GM20431 (cell line): Measurements from ENCODE around the gene TRMT1.

ENCODE experiments used
- in situ Hi-C: fragments of 300-500 bp; cut with MseI, MboI; formaldehyde crosslinking; loops from one replicate; pipeline ENCODE4 v1.15.0; 2020; ENCODE audit warnings: low sequenced_read_pairs; ENCODE audit not compliant: unreplicated experiment

The TRMT1 gene

DNA sequence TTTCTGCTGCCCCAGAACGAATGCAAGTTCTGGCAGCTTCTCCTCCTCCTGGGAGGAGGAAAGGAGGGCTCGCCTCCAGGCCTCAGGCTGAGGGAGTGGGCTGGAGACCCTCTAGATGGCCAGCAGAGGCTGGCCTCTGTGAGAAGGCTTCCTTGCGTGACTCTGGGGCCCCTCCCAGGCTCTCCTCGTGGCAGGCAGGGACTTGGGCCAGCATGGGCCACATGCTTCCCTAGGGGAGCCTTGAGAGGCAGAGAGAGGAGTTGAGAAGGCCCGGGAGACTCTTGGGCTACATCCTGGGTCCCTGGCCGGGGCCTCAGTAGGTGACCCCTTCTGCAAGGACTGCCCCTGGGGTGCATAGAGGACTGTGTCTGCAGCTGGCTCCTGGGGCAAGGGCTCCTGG lies 39.8 kb downstream of the TRMT1 start:
- in situ Hi-C loops, result no loop called here

DNA sequence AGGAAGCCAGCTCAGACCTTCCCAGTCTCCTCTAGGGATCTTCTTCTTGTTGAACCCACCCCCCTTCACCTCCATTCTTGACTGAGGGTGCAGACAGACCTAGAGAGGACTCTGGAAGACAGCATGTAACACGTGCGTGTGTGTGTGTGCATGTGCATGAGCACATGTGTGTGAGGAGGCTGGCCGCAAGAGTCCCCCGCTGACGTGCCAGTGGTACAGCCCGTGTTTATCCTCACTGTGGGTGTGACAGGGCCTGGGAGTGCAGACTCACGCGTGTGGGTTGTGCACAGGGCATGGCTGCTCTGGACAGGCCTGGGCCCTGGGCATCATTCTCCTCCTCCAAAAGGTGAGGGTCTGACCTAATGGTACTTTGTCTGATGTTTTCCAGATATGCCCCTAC lies 40.2 kb downstream of the TRMT1 start:
- in situ Hi-C loops, result no loop called here

DNA sequence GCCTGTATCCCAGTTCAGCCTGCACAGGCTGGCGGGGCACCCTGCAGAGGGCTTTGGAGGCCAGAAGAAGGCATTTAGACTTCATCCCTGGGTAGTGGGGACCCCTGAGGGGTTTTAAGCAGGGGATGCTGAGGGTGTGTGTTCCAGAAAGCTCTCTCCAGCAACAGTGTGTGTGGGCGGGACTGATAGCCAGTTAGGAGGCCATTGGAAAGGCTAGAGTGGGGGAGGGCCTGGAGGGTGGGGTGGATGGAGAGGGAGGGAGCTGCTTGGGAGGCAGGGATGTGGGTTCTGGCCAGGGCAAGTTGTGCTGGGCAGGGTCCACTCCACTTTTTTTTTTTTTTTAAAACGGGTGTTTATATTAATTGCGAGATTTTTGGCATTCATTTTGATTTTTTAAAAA lies 42.2 kb downstream of the TRMT1 start:
- in situ Hi-C loops, result no loop called here

DNA sequence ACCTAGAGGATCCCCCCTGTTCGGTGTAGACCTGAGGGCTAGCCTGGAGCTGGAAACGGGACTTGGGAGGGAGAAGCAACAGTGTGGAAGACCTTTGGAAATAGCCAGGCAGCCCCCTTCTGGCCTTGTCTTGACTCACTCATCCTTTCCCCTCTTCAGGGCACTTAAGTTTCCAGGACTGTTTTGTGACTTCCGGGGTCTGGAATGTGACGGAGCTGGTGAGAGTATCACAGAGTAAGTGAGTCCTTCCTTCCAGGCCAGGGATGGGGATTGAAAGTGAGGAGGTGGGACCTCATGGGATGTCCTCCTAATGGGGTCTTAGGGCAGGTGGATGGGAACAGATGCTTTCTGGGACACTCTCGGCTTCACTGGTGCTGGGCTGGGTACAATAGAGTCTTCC lies 43.3 kb downstream of the TRMT1 start:
- in situ Hi-C loops, result no loop called here

DNA sequence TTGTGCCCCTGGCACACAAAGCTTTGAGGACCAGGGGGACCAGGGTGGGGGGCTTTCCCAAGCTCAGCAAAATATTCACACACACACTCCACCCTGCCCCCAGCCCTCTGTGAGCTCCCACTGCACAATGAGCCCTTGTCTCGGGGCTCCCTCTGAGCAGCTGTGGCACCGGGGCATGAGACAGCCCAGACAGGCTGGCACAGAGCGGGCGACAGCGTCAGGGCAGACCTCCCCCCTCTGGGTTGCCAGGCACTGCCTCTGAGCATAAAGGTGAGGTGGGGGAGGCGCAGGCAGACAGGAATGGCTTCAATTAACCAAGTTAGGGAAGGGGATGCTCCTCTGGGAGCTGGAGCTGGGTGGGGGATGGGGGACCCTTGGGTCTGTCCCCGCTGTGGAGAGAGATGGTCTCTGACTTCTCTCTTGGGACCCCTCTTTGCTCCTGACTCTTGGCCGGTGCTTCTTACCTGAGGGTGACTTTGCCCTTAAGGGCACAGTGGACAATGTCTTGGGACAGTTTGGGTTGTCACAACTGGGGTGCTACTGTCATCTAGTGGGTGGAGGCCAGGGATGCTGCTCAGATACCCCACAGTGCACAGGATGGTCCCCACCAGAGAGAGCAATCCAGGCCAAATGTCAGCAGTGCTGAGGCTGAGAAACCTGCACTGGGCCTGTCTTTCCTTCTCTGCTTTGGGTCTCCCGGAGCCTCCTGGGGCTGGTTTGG lies 44.2 kb downstream of the TRMT1 start:
- in situ Hi-C loops, result no loop called here

DNA sequence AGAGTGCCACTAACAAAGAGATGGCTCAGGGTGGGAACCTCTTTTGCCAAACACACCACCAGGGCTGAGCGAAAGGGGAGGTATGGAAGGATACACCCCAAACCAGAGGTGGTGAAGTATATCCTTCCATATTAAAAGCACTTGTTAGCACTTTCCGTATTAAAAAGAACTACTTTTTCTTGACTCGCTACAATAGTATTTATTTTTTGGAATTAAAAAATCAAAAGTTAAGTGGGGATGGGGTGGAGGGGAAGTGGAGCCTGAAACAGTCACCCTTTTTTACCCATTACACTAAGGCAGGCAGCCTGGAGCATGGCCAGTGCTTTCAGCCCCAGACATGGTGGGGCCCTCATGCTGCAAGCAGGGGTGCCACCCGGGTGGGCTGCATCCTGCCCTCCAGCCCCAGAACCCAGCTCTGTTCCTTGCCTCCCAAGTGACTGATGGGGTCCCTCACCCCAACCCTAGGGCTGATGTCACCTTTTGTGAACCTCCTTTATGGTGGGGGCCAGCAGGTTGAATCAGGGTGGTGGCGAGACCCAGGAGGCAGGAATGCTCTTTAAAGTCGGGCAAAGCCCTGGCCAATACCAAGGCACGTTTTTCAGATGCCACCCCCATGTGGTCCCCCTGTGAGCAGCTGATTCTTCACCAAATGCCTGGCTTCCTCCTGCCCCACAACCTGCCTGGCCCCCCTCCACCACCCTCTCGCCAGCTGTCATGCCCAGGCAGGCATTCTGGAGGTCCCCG lies 44.9 kb downstream of the TRMT1 start:
- in situ Hi-C loops, result no loop called here

DNA sequence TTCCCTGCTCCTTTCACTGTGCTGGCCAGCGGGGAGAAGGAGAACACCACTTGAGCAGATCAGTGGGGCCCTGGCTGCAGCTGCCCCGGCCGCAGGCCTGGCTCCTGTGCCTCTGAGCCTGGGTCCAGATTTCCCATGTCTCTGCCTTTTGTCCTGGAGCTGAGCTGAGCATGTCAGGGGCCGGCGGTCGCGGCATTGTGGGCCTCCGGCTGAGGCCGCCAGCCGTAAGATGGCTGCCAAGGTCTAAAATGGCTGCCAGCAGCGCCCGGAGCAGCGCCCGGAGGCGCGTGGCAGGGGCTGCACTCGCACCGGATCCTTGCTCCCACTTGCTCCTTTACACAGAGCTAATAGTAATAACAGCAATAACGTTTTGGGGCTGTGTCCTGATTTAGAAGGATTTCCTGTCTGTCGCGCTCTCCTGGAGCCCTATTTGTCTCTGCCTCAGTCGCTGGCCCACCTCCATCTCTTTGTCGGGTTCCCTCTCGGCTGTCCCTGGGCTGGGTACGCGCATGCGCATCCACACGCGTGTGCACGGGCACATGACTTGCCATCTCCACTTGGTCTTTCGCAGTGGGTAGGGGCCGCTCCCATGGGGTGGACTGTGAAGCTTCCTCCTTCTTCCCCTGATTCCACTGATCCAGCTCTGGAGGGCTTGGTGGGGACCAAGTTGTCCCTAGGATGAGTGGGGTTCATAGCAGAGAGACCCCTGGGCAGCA lies 46.0 kb downstream of the TRMT1 start:
- in situ Hi-C loops, result no loop called here

DNA sequence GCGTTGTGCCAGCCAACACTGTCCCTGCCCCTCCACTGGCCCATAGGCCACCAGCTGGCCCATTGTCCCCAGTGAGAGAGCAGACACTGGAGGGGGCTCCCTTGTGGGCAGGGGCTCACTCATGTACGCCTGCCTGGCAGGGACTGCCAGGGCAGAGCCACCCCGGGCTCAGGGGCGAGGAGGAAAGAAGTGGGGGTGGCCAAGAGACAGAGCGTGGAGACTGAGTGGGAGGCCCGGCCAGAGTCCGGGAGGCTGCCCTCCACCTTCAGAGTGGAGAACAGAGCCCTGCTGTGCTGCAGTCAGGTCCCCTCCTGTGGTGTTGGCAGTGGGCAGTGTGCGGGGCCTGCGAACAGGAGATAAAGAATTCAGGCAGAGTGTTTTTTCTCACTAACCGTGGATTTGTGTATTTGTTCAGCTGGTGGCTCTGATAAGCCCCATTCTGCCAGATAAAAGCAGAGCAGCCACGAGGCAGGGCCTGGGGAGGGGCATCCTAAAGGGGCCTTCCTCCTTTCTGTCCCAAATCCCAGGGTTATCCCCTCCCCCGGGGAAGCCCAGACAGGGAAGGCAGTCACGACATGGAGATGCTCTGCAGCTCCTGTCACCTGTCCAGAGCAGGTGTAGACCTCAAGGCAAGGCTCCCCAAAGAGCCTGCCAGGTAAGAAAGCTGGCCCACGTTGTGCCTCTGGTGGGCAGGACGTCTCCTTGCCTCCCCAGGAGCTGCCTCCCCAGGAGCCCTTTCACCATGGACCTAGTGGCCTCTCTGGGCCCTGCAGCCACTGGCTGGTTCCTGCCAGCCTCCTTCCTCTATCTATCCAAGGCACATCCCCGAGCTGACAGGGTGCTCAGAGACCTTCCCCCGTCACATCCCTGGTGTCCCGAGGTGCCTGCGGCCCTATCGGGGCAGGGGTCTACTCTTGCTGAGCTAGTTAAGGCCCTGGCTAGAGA lies 46.9 kb downstream of the TRMT1 start:
- in situ Hi-C loops, result no loop called here

DNA sequence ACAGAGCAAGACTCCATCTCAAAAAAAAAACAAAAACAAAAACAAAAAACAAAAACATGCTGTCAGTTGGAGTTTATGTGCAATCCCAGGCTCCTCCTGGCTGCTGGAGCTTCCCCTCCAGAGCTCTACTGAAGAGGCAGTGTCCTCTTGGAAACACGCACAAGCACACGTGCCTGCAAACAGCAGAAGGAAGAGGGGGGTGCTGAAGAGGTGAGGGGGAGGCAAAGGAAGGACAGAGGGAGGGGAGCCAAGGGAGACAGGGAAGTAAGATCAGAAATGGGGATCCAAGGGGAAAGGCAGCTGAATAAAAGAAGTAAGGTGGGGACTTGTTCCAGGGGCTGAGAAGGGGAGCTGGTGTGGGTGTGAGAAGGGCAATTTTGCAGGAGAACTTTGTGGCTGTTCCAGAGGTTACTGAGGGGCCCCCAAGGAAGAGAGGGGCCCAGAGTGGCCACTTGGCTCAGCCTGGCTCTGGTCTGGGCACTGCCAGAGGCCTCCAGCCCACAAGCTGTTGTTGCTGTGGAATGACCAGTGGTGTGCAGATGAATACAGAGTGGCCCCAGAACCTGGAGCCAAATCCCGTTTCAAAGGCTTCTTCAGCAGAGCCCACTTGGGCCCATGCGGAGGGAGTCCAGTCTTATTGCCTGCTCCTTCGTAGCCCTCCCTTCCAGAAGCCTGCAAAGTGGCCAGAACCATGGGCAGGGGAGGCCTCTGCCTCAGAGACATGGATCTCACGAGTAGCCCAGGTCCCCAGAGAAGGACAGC lies 48.3 kb downstream of the TRMT1 start:
- in situ Hi-C loops, result no loop called here

DNA sequence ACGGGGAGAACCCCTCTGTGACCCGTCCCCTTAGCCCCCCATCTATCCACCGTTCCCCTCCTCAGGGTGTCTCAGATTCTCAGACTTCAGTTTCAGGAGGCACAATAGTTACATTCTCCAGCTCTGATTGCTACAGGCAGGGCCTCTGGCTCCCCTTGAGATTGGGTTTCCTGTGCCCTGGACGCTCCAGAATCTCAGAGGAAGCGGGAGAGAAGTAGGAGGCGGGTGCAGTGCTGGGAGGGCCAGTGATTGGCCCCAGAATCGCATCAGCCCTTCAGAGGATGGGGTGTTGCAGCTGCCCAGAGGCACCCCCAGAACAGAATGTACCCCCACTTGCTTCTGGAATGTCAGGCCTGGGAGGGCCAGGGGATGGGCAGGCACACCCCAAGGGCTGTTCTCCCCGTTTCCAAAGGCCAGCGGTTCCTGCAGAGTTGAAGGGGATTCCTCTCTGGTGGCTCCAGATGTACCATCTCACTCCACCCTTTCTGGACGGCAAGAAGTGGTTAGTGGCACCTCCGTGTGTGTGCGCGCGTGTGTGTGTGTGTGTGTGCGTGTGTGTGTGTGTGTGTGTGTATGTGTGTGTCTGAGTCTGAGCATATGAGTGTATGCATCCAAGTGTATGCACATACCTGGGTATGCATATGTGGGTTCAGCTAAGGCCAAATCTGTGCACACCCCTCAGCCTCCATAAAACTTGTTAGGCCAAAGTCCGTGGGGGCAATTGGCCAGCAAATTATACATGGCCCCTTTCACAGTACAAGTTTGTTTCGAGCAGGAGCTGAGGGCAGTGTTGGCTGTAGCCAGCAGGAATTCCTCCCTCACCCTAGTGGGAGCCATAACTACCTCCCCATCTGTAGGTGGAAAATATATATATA lies 49.4 kb downstream of the TRMT1 start:
- in situ Hi-C loops, result no loop called here

DNA sequence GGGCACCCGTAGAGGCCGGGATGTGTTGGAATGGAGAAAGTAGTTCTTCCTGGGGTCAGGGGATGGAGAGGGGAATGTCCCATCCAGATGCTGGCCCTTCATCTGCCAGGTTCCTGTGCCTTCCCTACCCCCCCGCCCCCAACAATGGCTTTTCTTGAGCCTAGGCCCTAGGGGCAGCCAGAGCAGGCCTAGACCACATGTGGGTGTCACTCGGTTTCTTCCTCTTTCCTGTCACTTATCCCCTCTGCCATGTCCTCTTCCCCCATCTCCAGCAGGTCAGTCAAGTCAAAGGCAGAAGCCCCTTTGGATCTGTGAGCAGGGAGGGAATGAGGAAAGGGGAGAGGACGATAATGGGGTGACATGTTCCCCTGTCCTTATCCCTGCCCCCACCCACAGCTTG lies 50.3 kb downstream of the TRMT1 start:
- in situ Hi-C loops, result no loop called here

DNA sequence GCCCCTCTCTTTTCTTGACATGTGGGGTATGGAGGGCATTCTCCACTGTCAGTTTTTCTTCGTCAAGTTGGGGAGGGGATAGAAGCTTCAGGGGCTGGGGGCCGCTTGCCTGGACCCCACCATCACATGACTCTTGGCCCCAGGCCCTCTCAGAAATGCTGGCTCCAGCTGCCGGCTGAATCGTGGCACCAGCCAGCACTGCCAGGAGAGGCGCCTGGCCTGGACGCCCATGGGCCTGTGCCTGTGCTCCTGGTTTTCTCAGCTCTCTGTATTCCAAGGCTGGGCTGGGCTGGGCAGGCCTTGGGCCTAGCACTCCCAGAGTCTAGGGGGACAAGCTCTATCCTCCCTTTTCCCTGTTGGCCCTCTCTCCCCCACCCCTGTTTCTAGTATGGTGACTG lies 52.4 kb downstream of the TRMT1 start:
- in situ Hi-C loops, result no loop called here

DNA sequence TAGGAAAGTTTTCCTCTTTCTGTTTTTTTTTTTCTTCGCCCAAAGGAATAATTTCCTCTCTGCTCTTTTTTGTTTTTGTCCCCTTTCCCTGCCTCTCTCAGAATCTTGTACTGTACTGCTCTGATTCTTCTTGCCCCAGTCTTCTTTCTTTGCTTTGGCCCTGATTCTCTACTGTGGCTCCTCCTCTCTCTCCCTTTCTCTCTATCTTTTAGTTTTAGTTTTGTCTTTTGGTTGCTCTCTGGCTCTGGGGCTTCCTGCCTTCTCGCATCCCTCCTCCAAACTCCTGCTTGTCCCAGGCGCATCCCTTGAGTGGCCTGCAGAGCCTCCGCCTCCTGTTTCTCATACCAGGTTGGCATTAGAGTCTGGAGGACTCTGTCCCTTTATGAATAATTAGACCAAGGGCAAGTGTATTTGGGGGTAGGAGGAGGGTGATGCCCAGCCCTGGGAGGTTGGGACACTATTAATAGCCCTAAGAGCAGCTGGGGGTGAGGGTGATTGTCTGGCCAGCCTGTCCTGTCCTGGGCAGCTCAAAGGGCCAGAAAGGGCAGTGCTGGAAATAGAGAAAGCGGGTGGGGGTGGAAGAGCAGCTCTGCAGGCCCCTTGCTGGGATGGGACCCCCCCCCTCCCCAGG lies 53.0 kb downstream of the TRMT1 start:
- in situ Hi-C loops, result no loop called here

DNA sequence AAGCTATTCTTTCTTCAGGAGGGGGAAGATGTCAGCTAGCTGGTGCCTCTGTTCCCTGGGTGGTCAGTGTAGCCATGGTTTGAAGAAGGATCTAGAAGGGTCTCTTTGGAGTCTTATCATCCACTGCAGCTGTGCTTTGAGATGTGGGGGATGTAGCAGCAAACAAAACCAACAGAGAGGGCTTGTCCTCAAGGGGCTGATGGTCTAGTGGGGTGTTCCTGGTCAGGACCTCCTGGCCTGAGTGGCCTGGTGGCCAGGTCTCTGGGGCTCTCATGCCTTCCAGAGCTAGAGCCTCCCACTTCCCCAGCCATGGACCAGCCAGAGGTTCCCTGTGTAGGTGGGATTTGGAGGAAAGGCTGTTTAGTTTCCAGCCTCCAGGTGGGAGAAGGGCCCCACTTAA lies 54.2 kb downstream of the TRMT1 start:
- in situ Hi-C loops, result no loop called here

DNA sequence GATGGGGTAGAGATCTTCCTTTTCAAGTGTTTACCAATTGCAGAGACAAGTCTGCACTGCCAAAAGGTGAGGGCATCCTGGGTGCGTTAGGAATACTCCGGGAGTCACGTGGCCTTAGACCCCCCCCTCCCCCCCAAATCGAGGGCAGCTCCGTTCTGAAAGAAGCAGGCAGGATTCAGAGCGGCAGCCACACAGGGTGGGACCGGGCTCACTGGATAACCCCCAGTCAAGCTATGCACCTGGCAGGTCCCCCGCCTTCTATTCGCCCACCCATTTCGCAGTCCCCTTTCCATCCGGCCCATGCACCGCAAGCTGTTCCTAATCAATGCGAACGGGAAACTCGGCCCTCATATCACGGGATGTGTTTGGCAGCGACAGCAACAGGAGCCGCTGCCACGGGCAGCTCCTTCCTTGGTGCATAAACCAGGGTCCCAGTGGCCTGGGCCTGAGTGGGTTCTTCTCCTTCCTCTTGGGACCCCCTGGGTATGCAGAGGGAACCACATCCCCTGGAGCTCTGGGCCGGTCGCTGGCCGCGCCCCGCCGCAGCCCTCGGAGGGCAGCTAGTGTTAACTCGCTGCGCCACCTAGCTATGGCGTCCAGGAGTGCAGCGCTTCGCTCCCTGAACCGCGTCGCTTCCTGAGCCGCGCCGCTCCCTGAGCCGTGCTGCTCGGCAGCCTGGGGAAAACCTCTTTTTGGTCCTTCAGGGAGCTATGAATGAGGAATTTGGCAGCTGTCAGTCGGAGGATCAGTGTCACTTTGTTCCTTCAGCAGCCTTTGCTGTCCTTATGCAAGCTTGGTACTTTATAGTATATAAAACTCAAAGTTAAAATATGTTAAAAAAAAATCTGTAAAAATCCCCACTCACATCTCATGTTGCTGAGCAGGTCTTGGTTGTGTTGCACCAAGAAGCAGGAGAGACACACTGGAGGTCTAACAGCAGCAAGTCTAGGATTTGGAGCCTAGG lies 55.3 kb downstream of the TRMT1 start:
- in situ Hi-C loops, result no loop called here

DNA sequence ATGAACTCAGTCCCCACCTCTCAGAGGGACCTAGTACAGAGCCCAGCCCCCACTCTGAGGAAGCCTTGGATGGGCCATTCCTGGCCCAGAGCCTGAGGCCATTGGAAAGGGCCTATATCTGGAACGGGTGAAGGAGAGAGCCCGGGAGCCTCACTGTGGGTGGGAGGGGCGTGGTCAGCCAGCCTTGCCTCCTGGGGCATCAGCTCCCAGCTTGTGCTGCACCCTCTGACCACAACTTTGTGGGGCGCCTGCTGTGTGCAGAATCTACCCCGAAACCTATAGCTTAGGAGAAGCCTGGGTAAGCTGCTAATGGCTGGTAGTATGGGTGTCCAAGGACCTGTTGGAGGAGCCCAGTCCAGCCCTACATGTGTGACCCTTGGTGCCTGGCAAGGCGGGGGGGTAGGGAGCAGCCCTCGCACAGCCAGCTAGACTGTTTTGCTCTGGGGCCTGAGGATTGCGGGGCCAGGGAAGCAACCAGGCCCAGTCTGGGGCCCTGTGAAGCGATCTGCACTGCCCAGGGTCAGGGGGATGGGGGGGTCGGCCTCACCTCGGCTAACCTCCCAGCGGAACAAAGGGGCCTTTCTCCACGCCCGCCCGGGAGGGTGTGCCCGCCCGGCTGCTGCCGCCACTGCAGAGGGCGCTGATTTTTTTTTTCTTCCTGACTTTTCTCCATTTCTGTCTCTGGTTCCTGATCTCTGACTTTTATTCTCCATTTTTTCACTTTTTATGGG lies 56.1 kb downstream of the TRMT1 start:
- in situ Hi-C loops, result no loop called here
